ENCODE measurements around the gene FBL.

DNA sequence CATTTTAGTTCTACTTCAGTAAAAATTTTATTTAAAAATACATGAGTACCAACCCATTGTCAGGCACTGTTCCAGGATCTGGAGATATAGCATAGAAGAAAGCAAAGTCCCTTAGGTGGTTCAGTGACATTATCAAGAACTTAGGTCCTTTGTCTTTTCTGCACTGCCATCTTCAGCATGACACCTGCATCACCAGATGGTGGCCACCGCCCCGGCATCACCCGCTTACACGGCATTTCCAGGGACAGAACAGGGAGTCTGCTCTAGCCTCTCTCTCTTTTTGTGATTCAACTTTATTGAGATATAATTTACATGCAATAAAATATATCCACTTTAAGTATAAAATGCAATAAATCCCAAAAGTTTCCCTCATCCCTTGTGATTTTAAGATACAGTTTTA, 35.8 kb downstream of the FBL start:
- TF ChIP-seq, protein P1, sequence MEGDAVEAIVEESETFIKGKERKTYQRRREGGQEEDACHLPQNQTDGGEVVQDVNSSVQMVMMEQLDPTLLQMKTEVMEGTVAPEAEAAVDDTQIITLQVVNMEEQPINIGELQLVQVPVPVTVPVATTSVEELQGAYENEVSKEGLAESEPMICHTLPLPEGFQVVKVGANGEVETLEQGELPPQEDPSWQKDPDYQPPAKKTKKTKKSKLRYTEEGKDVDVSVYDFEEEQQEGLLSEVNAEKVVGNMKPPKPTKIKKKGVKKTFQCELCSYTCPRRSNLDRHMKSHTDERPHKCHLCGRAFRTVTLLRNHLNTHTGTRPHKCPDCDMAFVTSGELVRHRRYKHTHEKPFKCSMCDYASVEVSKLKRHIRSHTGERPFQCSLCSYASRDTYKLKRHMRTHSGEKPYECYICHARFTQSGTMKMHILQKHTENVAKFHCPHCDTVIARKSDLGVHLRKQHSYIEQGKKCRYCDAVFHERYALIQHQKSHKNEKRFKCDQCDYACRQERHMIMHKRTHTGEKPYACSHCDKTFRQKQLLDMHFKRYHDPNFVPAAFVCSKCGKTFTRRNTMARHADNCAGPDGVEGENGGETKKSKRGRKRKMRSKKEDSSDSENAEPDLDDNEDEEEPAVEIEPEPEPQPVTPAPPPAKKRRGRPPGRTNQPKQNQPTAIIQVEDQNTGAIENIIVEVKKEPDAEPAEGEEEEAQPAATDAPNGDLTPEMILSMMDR (CRISPR knock-in tag; IDR thresholded peaks at IDR 0.05) = no peak
- no peak for TF ChIP-seq ZNF589 (CRISPR knock-in tag; conservative IDR thresholded peaks at IDR 0.05)
- no peak for TF ChIP-seq ZNF317 (CRISPR knock-in tag; IDR thresholded peaks at IDR 0.05)
- no peak for TF ChIP-seq GZF1 (CRISPR knock-in tag; IDR thresholded peaks at IDR 0.05)
- no peak for TF ChIP-seq JDP2 (CRISPR knock-in tag; IDR thresholded peaks at IDR 0.05; ENCODE audit: borderline replicate concordance)
- TF ChIP-seq RBFOX2 (IDR thresholded peaks at IDR 0.05; ENCODE audit: low read depth, low read length) = no peak
